Fibroblast of lung (primary cell): ENCODE measurements around the gene JAZF1. TPM values are rescaled to one million over a fixed set of nuclear protein-coding genes. Genes with fewer than 3 reads are reported as not detected.

Experiments used
- DNase-seq, 2 donors: peaks; one replicate each; pipeline versions ENCODE4 v3.0.0 to v3.0.0-alpha.2; 2010; ENCODE audit warnings: low read depth in 2 of 2
- H2AFZ ChIP-seq: 2 replicates; pipeline ENCODE4 v1.5.1; 2012; ENCODE audit warnings: low read length, control low read depth, inconsistent platforms
- H3K27ac ChIP-seq: 2 replicates; pipeline ENCODE4 v1.5.1; 2011; ENCODE audit warnings: low read length, control low read depth; ENCODE audit not compliant: insufficient read depth
- H3K27me3 ChIP-seq: 2 replicates; pipeline ENCODE4 v1.5.1; 2011; ENCODE audit warnings: mild to moderate bottlenecking, low read length; ENCODE audit not compliant: control insufficient read depth, insufficient read depth
- H3K36me3 ChIP-seq: 2 replicates; pipeline ENCODE4 v1.5.1; 2011; ENCODE audit warnings: low read length; ENCODE audit not compliant: control insufficient read depth, insufficient read depth
- H3K4me1 ChIP-seq: 2 replicates; pipeline ENCODE4 v1.5.1; 2011; ENCODE audit warnings: low read length; ENCODE audit not compliant: control insufficient read depth, insufficient read depth; ENCODE audit errors: extremely low read depth
- H3K4me2 ChIP-seq: 2 replicates; pipeline ENCODE4 v1.5.1; 2011; ENCODE audit warnings: low read length, control low read depth; ENCODE audit not compliant: insufficient read depth; ENCODE audit errors: extremely low read depth
- H3K4me3 ChIP-seq, 4 experiments: fragments of 200-600 bp in 1 of 4; sonication (generic) in 1 of 4; replicated peaks in 1 of 4; 2 replicates each; pipeline ENCODE4 v1.5.1; 2011 to 2016; ENCODE audit warnings: low read length in 4 of 4, low read depth in 3 of 4, mild to moderate bottlenecking in 3 of 4, control low read depth in 2 of 4, inconsistent platforms in 1 of 4, mixed read lengths in 1 of 4; ENCODE audit not compliant: insufficient read depth in 1 of 4; ENCODE audit errors: control extremely low read depth in 1 of 4
- H3K79me2 ChIP-seq: 2 replicates; pipeline ENCODE4 v1.5.1; 2012; ENCODE audit warnings: mild to moderate bottlenecking, low read length, inconsistent platforms; ENCODE audit not compliant: control insufficient read depth, insufficient read depth
- H3K9ac ChIP-seq: 2 replicates; pipeline ENCODE4 v1.5.1; 2011; ENCODE audit warnings: mild to moderate bottlenecking, low read length, control low read depth; ENCODE audit not compliant: insufficient read depth
- H3K9me3 ChIP-seq: 2 replicates; pipeline ENCODE4 v1.5.1; 2012; ENCODE audit warnings: low read depth, low read length; ENCODE audit not compliant: control insufficient read depth, insufficient read depth
- H4K20me1 ChIP-seq: 2 replicates; pipeline ENCODE4 v1.5.1; 2011; ENCODE audit warnings: low read length; ENCODE audit not compliant: control insufficient read depth, insufficient read depth; ENCODE audit errors: extremely low read depth
- CTCF ChIP-seq, 2 donors: IDR thresholded peaks in 1 of 2; conservative IDR thresholded peaks in 1 of 2; 1 replicate in 1 of 2; 2 replicates in 1 of 2; pipeline ENCODE4 v1.5.1; 2011 to 2012; ENCODE audit warnings: low read length in 2 of 2, control low read depth in 1 of 2, inconsistent platforms in 1 of 2, low read depth in 1 of 2, mild to moderate bottlenecking in 1 of 2
- EZH2 ChIP-seq: IDR thresholded peaks from 2 replicates; pipeline ENCODE4 v1.5.1; 2012; ENCODE audit warnings: low read length, control low read depth, mild to moderate bottlenecking; ENCODE audit errors: missing control alignments
- polyA plus RNA-seq, 2 donors: library from polyadenylated mRNA; depleted of rRNA in 1 of 2; stranded (reverse) in 1 of 2; unstranded in 1 of 2; fragments of >200 nt; gene quantifications; 2 replicates each; pipeline ENCODE4 v1.2.1, GENCODE V29; 2011 to 2012; ENCODE audit warnings: missing spikeins in 1 of 2
- total RNA-seq: library from RNA; depleted of rRNA; stranded (reverse); fragments of >200 nt; gene quantifications from 2 replicates; pipeline ENCODE4 v1.2.1, GENCODE V29; 2014

Gene JAZF1
- total and polyA plus RNA-seq, 2 donors (not counting 1 experiment from before 2014, with no cell fraction given) = 9.1 to 9.3 TPM

- DNase-seq = peak; percentile 87 to 92
- Histone ChIP-seq H3K27ac (peak overlapping the region; percentile 6), H3K27me3 (no peaks in the 10 kb centered on the region), H3K4me1 (peaks cover 13% of the 10 kb centered on the region), H3K36me3 (no peaks in the 10 kb centered on the region), H4K20me1 (no peaks in the 10 kb centered on the region), H2AFZ (no peak overlapping the region), H3K4me3 (peak overlapping the region in 2 of 4 experiments; percentile 9 to 13), H3K9ac (no peak overlapping the region), H3K79me2 (peaks cover 3% of the 10 kb centered on the region), H3K4me2 (peak overlapping the region; percentile 65), H3K9me3 (no peaks in the 10 kb centered on the region)
- no peak for TF ChIP-seq EZH2
- no peak for TF ChIP-seq CTCF (conservative IDR thresholded peaks at IDR 0.05 in 1 of 2, IDR thresholded peaks at IDR 0.05 in 1 of 2; ENCODE audit: low read depth in 1 of 2, low read length in 2 of 2)
Measured at GRCh38 chr7:28165961-28166955, 14.3 kb downstream of the JAZF1 start.

GRCh38 chr7:28165261-28165660 lies 15.3 kb downstream of the JAZF1 start:
- no peak overlapping the region for H3K9ac ChIP-seq
- no peaks in the 10 kb centered on the region for H3K27me3 ChIP-seq
- no peak overlapping the region for H3K4me3 ChIP-seq
- H4K20me1 ChIP-seq = no peaks in the 10 kb centered on the region
- H3K79me2 ChIP-seq = peaks cover 3% of the 10 kb centered on the region
- no peak for TF ChIP-seq EZH2
- TF ChIP-seq CTCF (conservative IDR thresholded peaks at IDR 0.05 in 1 of 2, IDR thresholded peaks at IDR 0.05 in 1 of 2; ENCODE audit: low read depth in 1 of 2, low read length in 2 of 2) = no peak
- peaks cover 15% of the 10 kb centered on the region for H3K4me1 ChIP-seq
- H3K4me2 ChIP-seq = no peak overlapping the region
- no peak overlapping the region for H3K27ac ChIP-seq
- H2AFZ ChIP-seq = no peak overlapping the region
- H3K36me3 ChIP-seq = no peaks in the 10 kb centered on the region
- DNase-seq = peak in 1 of 2 donors; percentile 35
- H3K9me3 ChIP-seq = no peaks in the 10 kb centered on the region

GRCh38 chr7:28163949-28164348 lies 16.6 kb downstream of the JAZF1 start:
- no peak overlapping the region for H3K9ac ChIP-seq
- peak; percentile 76 to 99 for DNase-seq
- H3K27ac ChIP-seq = no peak overlapping the region
- H3K4me2 ChIP-seq = no peak overlapping the region
- TF ChIP-seq EZH2 (no peak), CTCF (conservative IDR thresholded peaks at IDR 0.05 in 1 of 2, IDR thresholded peaks at IDR 0.05 in 1 of 2; ENCODE audit: low read depth in 1 of 2, low read length in 2 of 2) (peak in 1 of 2 donors; percentile 10)
- H4K20me1 ChIP-seq = no peaks in the 10 kb centered on the region
- no peak overlapping the region for H2AFZ ChIP-seq
- peaks cover 15% of the 10 kb centered on the region for H3K4me1 ChIP-seq
- no peak overlapping the region for H3K4me3 ChIP-seq
- peaks cover 3% of the 10 kb centered on the region for H3K79me2 ChIP-seq
- no peaks in the 10 kb centered on the region for H3K9me3 ChIP-seq
- no peaks in the 10 kb centered on the region for H3K27me3 ChIP-seq
- no peaks in the 10 kb centered on the region for H3K36me3 ChIP-seq
